8988T (cell line): ENCODE results near the gene PARVG.

ENCODE experiments used
- DNase-seq: peaks from one replicate; pipeline ENCODE4 v3.0.0; 2011

Gene PARVG

GRCh38 chr22:44246615-44247326 is 66.0 kb downstream of the PARVG start:
- DNase-seq, result no peak

DNA sequence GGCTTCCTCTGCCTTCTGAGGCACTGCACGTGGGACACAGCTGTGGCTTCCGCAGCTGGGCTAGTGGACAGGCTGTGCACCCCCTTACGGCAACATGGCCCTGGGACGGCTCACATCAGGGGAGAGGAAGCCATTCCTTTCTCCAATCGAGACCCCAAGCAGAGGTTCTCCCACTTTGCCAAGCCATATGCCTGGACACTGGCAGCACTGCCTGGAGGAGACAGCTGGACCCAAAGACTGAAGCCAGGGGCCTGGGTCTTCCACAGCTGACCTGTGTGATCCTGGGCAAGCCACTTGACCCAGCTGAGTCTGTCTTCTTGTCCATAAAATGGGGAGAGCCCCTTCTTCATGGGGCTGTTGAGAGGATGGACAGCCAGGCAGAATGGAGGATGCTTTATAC is 66.6 kb downstream of the PARVG start:
- no peak for DNase-seq

DNA sequence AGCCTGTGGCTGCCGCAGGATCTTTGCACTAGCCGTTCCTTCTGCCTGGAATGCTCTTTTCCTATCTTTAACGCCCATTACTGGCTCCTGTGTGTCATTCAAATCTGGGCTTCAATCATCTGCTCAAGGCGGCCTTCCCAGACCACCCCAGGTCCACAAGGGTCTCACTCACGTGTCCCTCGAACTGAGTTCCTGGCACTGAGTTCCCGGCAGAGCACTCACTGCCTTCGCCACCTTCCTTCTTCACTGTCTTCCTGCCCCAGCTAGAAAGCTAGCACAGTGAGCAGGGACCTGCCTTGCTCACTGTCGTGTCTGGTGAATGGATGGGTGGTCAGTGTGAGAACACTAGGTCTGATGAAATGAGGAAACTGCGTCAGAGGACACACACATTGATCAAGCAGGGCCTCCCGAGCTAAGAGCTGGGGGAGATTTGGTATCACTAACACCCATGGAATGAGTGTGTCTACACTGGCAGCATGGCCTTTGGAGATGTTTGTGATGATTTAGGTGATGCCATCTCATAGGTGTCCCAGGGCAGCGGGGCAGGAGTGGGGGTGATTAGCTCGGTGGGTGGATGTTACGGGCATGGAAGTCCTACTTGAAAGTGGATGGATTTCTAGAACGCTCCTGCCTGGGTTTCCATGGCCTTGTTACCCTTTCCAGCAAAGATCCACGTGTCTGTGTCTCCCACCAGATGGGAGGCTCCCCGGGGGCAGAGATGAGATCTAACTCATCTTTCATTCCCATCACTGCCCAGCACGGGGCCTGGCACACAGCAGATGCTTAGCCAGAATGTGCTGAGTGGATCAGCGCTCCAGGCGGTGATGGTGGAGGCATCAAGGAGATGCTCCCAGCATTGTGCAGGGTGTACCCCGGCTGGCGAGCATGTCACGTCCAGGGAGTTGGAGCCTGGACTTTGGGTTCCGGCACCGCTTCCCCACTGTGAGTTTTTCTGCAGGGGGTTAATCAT is 67.5 kb downstream of the PARVG start:
- DNase-seq, result no peak

DNA sequence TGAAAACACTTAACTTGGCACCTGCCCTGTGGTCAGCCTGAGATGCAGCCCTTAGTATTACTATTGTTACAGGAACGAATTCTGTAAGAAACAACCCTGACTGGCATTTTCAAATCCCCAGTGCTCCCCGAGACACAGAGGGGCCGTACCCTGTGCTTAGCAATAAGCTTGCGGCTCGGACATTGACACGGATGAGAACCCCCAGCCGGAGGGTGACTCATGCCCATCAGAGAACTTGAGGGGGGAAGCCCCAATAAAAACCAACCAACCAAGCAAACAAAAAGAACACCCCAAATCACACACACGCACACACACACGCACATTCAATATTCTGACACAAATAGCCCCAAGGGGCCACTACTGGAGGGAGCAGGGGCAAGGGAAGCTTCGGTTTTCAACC is 68.2 kb downstream of the PARVG start:
- no peak for DNase-seq

- DNase-seq, result no peak
Measured at GRCh38 chr22:44249376-44250147, 68.8 kb downstream of the PARVG start.

DNA sequence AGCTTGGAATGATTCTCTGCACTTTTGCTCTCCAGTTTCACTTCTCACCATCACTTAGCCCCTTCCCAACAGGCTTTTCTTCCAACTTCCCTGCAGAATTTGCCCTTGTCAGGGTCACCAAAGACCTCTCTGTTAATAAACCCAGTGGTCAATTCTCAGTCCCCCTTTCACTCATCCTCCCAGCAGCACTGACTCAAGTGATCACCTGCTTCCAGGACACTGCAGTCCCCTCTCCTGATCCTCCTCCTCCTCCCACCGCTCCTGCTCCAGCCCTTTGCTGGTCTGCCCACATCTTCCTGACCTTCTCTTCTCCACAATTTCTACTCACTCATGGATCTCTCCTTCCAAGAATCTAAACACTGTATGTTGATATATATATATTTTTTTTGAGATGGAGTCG is 74.1 kb downstream of the PARVG start:
- no peak for DNase-seq

GRCh38 chr22:44256085-44256484 is 75.4 kb downstream of the PARVG start:
- DNase-seq, result no peak

DNA sequence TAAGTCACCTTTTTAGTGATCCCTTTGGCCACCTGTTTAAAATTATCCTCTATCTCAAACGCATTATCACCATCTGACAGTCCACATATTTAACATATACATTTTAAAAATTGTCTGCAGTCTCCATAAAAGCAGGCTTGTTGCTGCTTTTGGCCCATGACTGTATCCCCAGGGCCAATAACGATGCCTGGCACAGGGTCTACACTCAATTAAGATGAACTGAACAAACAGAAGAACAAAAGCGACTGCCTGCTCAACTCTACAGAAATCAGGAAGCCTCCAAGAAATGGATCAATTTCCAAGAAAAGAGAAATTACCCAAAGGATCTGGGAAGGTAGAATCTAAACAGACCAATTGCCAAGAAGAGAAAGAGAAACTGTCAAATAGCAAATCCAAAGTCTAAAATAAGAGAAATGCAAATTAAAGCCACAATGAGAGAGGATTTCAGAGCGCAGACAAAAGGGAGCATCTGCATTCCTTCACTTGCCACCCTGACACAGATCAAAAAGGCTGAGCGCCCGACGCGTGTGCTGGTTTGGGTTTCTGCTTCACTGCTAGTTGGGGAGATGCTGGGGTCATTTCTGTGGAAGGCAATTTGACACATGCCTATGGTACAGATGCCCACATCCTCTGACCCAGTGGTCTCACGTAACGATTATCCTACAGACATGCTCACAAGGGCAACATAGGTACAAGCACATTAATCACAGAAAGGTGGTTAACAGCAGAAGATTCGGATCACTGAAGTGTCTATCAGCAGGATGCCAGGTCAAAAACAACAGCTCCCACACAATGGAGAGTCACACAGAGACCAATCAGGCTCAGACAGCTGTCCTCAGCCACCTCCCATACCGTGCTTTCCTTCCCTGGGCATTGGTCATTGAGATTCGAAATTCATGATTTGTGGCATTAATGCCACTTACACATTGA is 76.1 kb downstream of the PARVG start:
- no peak for DNase-seq
